Measurements from ENCODE around the gene ZFYVE9. TPM values are rescaled to one million over a fixed set of nuclear protein-coding genes. Genes with fewer than 3 reads are reported as not detected.

ZFYVE9 gene
- total and polyA plus RNA-seq, 10 of the 15 experiments (the other 5 are each of a cell fraction or from before 2014, with no cell fraction given), result 0.26 to 6.9 (median 2.3) TPM

DNA sequence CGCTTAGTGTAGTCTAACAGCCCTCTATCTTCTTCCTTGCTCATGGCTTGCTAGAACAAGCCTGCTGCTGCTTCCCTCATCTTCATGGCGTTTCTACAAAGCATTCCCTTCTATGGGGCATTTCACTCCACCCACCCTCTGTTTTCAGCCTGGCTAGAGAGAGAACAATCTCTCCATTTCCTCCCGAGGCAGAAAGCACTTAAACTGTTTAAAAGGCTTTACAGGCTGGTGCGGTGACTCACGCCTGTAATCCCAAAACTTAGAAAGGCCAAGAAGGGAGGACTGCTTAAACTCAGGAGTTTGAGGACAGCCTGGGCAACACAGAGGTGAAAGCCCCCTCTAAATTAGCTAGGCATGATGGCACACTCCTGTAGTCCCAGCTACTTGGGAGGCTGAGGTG lies 244.6 kb downstream of the ZFYVE9 start (continued):
- TF ChIP-seq, protein P1, sequence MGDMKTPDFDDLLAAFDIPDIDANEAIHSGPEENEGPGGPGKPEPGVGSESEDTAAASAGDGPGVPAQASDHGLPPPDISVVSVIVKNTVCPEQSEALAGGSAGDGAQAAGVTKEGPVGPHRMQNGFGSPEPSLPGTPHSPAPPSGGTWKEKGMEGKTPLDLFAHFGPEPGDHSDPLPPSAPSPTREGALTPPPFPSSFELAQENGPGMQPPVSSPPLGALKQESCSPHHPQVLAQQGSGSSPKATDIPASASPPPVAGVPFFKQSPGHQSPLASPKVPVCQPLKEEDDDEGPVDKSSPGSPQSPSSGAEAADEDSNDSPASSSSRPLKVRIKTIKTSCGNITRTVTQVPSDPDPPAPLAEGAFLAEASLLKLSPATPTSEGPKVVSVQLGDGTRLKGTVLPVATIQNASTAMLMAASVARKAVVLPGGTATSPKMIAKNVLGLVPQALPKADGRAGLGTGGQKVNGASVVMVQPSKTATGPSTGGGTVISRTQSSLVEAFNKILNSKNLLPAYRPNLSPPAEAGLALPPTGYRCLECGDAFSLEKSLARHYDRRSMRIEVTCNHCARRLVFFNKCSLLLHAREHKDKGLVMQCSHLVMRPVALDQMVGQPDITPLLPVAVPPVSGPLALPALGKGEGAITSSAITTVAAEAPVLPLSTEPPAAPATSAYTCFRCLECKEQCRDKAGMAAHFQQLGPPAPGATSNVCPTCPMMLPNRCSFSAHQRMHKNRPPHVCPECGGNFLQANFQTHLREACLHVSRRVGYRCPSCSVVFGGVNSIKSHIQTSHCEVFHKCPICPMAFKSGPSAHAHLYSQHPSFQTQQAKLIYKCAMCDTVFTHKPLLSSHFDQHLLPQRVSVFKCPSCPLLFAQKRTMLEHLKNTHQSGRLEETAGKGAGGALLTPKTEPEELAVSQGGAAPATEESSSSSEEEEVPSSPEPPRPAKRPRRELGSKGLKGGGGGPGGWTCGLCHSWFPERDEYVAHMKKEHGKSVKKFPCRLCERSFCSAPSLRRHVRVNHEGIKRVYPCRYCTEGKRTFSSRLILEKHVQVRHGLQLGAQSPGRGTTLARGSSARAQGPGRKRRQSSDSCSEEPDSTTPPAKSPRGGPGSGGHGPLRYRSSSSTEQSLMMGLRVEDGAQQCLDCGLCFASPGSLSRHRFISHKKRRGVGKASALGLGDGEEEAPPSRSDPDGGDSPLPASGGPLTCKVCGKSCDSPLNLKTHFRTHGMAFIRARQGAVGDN (IDR thresholded peaks at IDR 0.05), result no peak
- no peak for TF ChIP-seq NRF1 (conservative IDR thresholded peaks at IDR 0.05; ENCODE audit: low read depth, low read length)
- TF ChIP-seq ZNF207 (IDR thresholded peaks at IDR 0.05; ENCODE audit: borderline replicate concordance), result no peak
- no peak for TF ChIP-seq CHD4 (IDR thresholded peaks at IDR 0.05)
- TF ChIP-seq NR2F1 (conservative IDR thresholded peaks at IDR 0.05), result no peak

DNA sequence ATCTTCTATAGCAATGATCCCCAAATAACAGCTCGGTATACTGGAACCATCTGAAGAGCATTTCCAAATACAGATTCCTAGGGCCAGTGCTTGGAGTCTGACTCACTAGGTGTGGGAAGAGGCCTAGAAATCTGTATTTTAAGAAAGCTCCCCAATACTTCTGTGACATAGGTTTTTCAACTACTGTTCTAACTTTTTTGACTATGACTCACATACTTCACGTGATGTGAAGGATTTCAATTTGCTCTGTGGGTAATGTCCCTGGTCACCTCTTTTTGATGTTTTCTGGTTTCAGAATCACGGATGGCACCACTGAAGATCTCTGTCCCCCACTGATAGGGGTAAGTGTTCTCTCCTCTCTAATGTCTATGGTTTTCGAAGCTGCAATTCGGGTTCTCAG lies 251.3 kb downstream of the ZFYVE9 start:
- BruUV-seq (replicated peaks), result no TSS peak
- ATAC-seq (no peak), FAIRE-seq (no peak), DNase-seq (ENCODE audit: low read depth, low spot score) (no peak)
- no peak overlapping the region for H3K9ac ChIP-seq (ENCODE audit: control insufficient read depth, insufficient read depth, low read length)
- H3K4me3 ChIP-seq, result no peak overlapping the region
- RAD21 ChIA-PET (ENCODE audit: unreplicated experiment), result no interaction called here
- H2AFZ ChIP-seq (ENCODE audit: control insufficient read depth, low read depth, low read length), result no peak overlapping the region
- H3K4me1 ChIP-seq (ENCODE audit: control insufficient read depth, insufficient read depth, low read length), result no peaks in the 10 kb centered on the region
- no peak overlapping the region for H3K27ac ChIP-seq (ENCODE audit: control insufficient read depth, insufficient read depth)
- peaks cover 3 to 25% of the 10 kb centered on the region in 2 experiments for H3K36me3 ChIP-seq (ENCODE audit: control insufficient read depth in 2 of 2, insufficient read depth in 2 of 2, low read length in 1 of 2)
- no peaks in the 10 kb centered on the region; the same call in 1 of the 2 replicates for H3K79me2 ChIP-seq (ENCODE audit: control insufficient read depth, insufficient read depth, low read length)
- WGBS (ENCODE audit: insufficient coverage, insufficient replicate concordance, low lambda C conversion rate, missing lambda C conversion rate), result 43% methylated on average over 5 of the region's 5 CpGs
- no peaks in the 10 kb centered on the region for H3K9me3 ChIP-seq (replicated peaks; ENCODE audit: control insufficient read depth, insufficient read depth, low read length)
- no peaks in the 10 kb centered on the region for H3K27me3 ChIP-seq (replicated peaks in 1 of 2; ENCODE audit: control insufficient read depth in 2 of 2, insufficient read depth in 2 of 2, low read length in 1 of 2)
- in situ Hi-C loops (cut with MboI), result no loop called here
- SMC1A ChIA-PET (ENCODE audit: uncharacterized antibody, unreplicated experiment), result interaction anchor here (1.0 kb wide), 1 partner anchor 12 kb away, joined by 4 read pairs; the partner anchor contains the start of gene PRPF38A
- POLR2A ChIA-PET, result interaction anchor here (0.6 kb wide), 1 partner anchor 10 kb away, joined by 3 read pairs; no protein-coding TSS in a partner anchor
- intact Hi-C loops (cut with micrococcal nuclease; ENCODE audit: unreplicated experiment), result no loop called here
- CTCF ChIA-PET, result no interaction called here
- no peaks in the 10 kb centered on the region for H4K20me1 ChIP-seq (ENCODE audit: control insufficient read depth, insufficient read depth)
- TF ChIP-seq, protein P2, sequence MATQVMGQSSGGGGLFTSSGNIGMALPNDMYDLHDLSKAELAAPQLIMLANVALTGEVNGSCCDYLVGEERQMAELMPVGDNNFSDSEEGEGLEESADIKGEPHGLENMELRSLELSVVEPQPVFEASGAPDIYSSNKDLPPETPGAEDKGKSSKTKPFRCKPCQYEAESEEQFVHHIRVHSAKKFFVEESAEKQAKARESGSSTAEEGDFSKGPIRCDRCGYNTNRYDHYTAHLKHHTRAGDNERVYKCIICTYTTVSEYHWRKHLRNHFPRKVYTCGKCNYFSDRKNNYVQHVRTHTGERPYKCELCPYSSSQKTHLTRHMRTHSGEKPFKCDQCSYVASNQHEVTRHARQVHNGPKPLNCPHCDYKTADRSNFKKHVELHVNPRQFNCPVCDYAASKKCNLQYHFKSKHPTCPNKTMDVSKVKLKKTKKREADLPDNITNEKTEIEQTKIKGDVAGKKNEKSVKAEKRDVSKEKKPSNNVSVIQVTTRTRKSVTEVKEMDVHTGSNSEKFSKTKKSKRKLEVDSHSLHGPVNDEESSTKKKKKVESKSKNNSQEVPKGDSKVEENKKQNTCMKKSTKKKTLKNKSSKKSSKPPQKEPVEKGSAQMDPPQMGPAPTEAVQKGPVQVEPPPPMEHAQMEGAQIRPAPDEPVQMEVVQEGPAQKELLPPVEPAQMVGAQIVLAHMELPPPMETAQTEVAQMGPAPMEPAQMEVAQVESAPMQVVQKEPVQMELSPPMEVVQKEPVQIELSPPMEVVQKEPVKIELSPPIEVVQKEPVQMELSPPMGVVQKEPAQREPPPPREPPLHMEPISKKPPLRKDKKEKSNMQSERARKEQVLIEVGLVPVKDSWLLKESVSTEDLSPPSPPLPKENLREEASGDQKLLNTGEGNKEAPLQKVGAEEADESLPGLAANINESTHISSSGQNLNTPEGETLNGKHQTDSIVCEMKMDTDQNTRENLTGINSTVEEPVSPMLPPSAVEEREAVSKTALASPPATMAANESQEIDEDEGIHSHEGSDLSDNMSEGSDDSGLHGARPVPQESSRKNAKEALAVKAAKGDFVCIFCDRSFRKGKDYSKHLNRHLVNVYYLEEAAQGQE (IDR thresholded peaks at IDR 0.05; ENCODE audit: low read depth, low read length), result no peak
- TF ChIP-seq, protein P3, sequence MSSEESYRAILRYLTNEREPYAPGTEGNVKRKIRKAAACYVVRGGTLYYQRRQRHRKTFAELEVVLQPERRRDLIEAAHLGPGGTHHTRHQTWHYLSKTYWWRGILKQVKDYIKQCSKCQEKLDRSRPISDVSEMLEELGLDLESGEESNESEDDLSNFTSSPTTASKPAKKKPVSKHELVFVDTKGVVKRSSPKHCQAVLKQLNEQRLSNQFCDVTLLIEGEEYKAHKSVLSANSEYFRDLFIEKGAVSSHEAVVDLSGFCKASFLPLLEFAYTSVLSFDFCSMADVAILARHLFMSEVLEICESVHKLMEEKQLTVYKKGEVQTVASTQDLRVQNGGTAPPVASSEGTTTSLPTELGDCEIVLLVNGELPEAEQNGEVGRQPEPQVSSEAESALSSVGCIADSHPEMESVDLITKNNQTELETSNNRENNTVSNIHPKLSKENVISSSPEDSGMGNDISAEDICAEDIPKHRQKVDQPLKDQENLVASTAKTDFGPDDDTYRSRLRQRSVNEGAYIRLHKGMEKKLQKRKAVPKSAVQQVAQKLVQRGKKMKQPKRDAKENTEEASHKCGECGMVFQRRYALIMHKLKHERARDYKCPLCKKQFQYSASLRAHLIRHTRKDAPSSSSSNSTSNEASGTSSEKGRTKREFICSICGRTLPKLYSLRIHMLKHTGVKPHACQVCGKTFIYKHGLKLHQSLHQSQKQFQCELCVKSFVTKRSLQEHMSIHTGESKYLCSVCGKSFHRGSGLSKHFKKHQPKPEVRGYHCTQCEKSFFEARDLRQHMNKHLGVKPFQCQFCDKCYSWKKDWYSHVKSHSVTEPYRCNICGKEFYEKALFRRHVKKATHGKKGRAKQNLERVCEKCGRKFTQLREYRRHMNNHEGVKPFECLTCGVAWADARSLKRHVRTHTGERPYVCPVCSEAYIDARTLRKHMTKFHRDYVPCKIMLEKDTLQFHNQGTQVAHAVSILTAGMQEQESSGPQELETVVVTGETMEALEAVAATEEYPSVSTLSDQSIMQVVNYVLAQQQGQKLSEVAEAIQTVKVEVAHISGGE (CRISPR knock-in tag; IDR thresholded peaks at IDR 0.05), result no peak
- TF ChIP-seq CEBPB (IDR thresholded peaks at IDR 0.05; ENCODE audit: borderline replicate concordance in 1 of 2, low read depth in 2 of 2, low read length in 2 of 2) (no peak), SMAD1 (IDR thresholded peaks at IDR 0.05; ENCODE audit: low read depth, partially characterized antibody) (no peak), HDAC6 (IDR thresholded peaks at IDR 0.05; ENCODE audit: unreplicated experiment) (no peak), IKZF2 (IDR thresholded peaks at IDR 0.05) (no peak), NRF1 (conservative IDR thresholded peaks at IDR 0.05; ENCODE audit: low read depth, low read length) (no peak)
- no peak overlapping the region for H3K4me2 ChIP-seq (ENCODE audit: control insufficient read depth, insufficient read depth)

All from GM12878 (cell line).